AG09309 (cell line): Measurements from ENCODE around the gene TBC1D22A.

Source experiments
- DNase-seq: peaks from one replicate; pipeline ENCODE4 v3.0.0-alpha.2; 2010; ENCODE audit warnings: low read depth
- H3K4me3 ChIP-seq: 2 replicates; pipeline ENCODE4 v1.5.1; 2011; ENCODE audit warnings: mild to moderate bottlenecking, low read depth, low read length, moderate library complexity; ENCODE audit not compliant: control insufficient read depth
- CTCF ChIP-seq: IDR thresholded peaks from 2 replicates; pipeline ENCODE4 v1.5.1; 2011; ENCODE audit warnings: mild to moderate bottlenecking, low read depth, low read length, inconsistent platforms; ENCODE audit not compliant: insufficient read depth, control insufficient read depth; ENCODE audit errors: missing control alignments

TBC1D22A gene

GRCh38 chr22:46793497-46793896, 31.0 kb downstream of the TBC1D22A start:
- DNase-seq, result no peak
- no peak for TF ChIP-seq CTCF
- H3K4me3 ChIP-seq, result no peak overlapping the region

DNA sequence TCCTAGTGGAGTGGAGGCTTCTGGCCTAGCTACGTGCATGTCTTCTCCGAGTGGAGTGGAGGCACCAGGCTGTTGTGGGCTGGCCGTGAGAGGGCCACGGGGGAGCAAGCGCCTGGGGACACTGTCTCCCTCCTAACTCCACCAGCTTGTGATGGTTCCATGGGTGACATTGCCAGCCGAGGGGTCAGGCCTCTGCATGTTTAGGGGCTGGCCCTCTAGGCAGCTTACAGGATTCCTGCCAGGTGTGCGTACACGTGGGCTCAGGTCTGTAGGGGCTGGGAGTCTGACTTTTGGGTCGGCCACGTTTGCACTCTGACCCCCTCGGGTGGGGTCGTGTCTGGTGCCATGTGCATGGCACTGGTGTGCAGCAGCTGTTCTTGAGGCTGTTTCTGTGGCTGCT, 31.6 kb downstream of the TBC1D22A start:
- no peak for DNase-seq
- H3K4me3 ChIP-seq, result no peak overlapping the region
- TF ChIP-seq CTCF, result no peak

DNA sequence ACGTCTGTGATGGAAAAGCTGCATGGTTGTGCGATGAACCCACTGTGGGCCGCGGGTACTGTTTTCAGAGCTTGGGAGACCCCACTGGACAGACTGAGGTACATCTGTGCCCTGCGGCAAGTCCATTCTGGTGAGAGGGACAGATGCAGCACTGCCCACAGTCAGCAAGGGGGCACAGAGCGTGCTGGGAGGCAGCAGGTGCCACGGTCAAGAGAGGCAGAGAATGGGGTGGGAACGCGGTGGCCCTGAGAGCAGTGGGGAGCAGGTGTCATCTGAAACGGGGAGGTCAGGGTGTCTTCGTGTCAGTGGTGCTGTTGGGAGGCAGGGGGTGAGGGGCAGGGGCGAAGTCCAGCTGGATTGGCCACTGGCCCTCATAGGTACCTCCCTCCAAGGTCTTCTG, 32.0 kb downstream of the TBC1D22A start:
- no peak for DNase-seq
- no peak for TF ChIP-seq CTCF
- H3K4me3 ChIP-seq, result no peak overlapping the region

- no peak overlapping the region for H3K4me3 ChIP-seq
- no peak for TF ChIP-seq CTCF
- no peak for DNase-seq
Observed at GRCh38 chr22:46795140-46795539, 32.7 kb downstream of the TBC1D22A start.

GRCh38 chr22:46795845-46796565, 33.6 kb downstream of the TBC1D22A start:
- no peak for TF ChIP-seq CTCF
- H3K4me3 ChIP-seq, result no peak overlapping the region
- DNase-seq, result no peak

DNA sequence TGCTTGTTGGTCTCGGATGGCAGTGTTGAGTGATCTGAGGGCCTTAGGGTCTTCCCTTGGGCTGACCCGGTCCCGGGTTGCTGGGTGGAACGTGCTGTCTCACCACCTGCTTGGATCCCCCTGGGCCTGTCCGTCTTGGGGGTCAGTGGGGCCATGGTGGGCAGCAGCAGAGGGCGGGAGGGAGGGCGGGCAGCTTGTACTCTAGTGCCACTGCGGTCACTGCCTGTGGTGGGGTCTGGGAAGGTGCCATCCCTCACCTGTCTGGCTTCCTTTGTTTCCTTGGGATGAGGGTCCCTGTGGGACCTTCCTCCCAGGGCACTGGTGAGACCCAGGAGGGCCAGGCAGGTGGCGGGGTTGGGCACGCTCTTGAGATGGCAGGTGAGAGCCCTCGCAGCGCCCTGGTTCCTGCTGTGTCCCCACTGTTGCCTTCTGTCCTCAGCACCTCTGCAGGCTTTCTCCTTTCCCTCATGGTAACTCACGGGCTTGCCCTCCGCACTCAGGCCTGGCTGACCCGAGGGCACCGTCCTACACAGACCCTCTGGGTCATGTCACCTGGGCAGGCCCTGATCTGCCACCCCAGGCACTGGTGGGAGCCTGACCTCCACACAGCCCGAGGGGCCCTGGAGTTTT, 34.2 kb downstream of the TBC1D22A start:
- DNase-seq, result no peak
- TF ChIP-seq CTCF, result no peak

More for the DNA sequence above, 34.2 kb downstream of the TBC1D22A start:
- no peak overlapping the region for H3K4me3 ChIP-seq
